Testis (tissue), 3 donors: Measurements from ENCODE around the gene TMEM144. TPM values are rescaled to one million over a fixed set of nuclear protein-coding genes. Genes with fewer than 3 reads are reported as not detected.
A peak's percentile ranks its signal among the peaks of the same experiment; 100 is the strongest.

Experiments
- DNase-seq: peaks from one replicate; pipeline ENCODE4 v3.0.0-alpha.2; 2019
- H3K27ac ChIP-seq, 2 donors: fragments of 200-600 bp; sonication (generic); one replicate each; pipeline ENCODE4 v1.5.1; 2019
- H3K27me3 ChIP-seq: fragments of 200-600 bp; sonication (generic); one replicate; pipeline ENCODE4 v1.5.1; 2019
- H3K36me3 ChIP-seq: fragments of 200-600 bp; sonication (generic); one replicate; pipeline ENCODE4 v1.5.1; 2017; ENCODE audit warnings: low read depth; ENCODE audit errors: missing control alignments
- H3K4me1 ChIP-seq: fragments of 200-600 bp; sonication (generic); one replicate; pipeline ENCODE4 v1.5.1; 2019
- H3K4me3 ChIP-seq, 2 donors: fragments of 200-600 bp; sonication (generic); one replicate each; pipeline ENCODE4 v1.5.1; 2017 to 2019
- H3K9me3 ChIP-seq: fragments of 200-600 bp; sonication (generic); one replicate; pipeline ENCODE4 v1.5.1; 2017
- POLR2A ChIP-seq: fragments of 450-650 bp; IDR thresholded peaks from one replicate; pipeline ENCODE4 v1.6.1; 2017; ENCODE audit warnings: antibody characterized with exemption, mild to moderate bottlenecking, moderate library complexity
- WGBS, 2 donors: methylation state at CpG; one replicate each; pipeline ENCODE4 v1.1.5; 2018; 5-methylcytosine and 5-hydroxymethylcytosine counted together
- intact Hi-C: fragments of 100-400 bp; cut with DNase I; formaldehyde crosslinking; loops from one replicate; pipeline ENCODE4 v1.15.1; 2023; ENCODE audit warnings: low total_unique reads
- polyA plus RNA-seq: library from polyadenylated mRNA; stranded (reverse); fragments of 350-450 nt; fragmentation: Illumina TruSeq; extraction: RNeasy Lipid Tissue Mini Kit (QIAGEN cat#74804); gene quantifications from one replicate; pipeline ENCODE4 v1.2.3, GENCODE V29; 2014; ENCODE audit warnings: low read depth, low replicate concordance; ENCODE audit not compliant: insufficient read depth
- total RNA-seq, 2 donors: library from RNA; depleted of rRNA; stranded (reverse); fragments of >200 nt; gene quantifications; one replicate each; pipeline ENCODE4 v1.2.3, GENCODE V29; 2016
- TF ChIP-seq, protein P1 (sequence below), 3 experiments: fragments of 450-650 bp in 2 of 3; fragments of 200-600 bp in 1 of 3; sonication (generic) in 1 of 3; IDR thresholded peaks; one replicate each; pipeline ENCODE4 v1.5.1; 2016 to 2019; ENCODE audit warnings: antibody characterized with exemption in 3 of 3, mild to moderate bottlenecking in 2 of 3, moderate library complexity in 1 of 3

Gene TMEM144
- total and polyA plus RNA-seq, 3 donors from 2014 or later = 24.2 to 45.4 (median 44.6) TPM

DNA sequence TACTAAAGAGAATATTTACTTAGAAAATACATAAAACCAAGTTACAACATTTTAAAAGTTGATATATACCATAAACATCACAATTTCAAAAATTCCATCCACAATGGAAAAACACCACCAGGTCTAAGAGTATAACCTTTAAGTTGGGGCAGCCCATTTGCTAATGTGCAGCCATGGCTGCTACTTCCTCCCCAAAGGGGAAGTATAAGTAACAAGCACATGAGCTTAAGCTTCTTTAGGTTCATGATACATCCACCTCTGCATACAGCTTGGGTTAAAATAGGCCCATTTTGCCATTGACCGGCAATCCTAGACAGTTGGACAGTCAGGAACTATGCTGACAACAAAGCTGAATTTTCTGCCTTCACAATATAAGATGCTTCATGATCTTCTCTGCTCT lies 20.9 kb upstream of the TMEM144 start:
- Histone ChIP-seq H3K4me3 (no peak overlapping the region), H3K27ac (no peak overlapping the region), H3K9me3 (no peaks in the 10 kb centered on the region), H3K27me3 (no peaks in the 10 kb centered on the region), H3K4me1 (no peaks in the 10 kb centered on the region), H3K36me3 (no peaks in the 10 kb centered on the region)
- intact Hi-C loops = no loop called here
- no peak for DNase-seq
- TF ChIP-seq, protein P1, sequence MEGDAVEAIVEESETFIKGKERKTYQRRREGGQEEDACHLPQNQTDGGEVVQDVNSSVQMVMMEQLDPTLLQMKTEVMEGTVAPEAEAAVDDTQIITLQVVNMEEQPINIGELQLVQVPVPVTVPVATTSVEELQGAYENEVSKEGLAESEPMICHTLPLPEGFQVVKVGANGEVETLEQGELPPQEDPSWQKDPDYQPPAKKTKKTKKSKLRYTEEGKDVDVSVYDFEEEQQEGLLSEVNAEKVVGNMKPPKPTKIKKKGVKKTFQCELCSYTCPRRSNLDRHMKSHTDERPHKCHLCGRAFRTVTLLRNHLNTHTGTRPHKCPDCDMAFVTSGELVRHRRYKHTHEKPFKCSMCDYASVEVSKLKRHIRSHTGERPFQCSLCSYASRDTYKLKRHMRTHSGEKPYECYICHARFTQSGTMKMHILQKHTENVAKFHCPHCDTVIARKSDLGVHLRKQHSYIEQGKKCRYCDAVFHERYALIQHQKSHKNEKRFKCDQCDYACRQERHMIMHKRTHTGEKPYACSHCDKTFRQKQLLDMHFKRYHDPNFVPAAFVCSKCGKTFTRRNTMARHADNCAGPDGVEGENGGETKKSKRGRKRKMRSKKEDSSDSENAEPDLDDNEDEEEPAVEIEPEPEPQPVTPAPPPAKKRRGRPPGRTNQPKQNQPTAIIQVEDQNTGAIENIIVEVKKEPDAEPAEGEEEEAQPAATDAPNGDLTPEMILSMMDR (IDR thresholded peaks at IDR 0.05) = no peak
- no peak for TF ChIP-seq POLR2A
- WGBS, 2 donors = 94 to 100% methylated on average over 1 of the region's 1 CpG

- no peaks in the 10 kb centered on the region for H3K27me3 ChIP-seq
- no peaks in the 10 kb centered on the region for H3K4me1 ChIP-seq
- 93% methylated on average over 2 of the region's 2 CpGs for whole genome bisulfite sequencing, 2 donors
- H3K27ac ChIP-seq = no peak overlapping the region
- no peaks in the 10 kb centered on the region for H3K36me3 ChIP-seq
- no peak overlapping the region for H3K4me3 ChIP-seq
- no peak for DNase-seq
- TF ChIP-seq, protein P1 (IDR thresholded peaks at IDR 0.05) = no peak
- TF ChIP-seq POLR2A = no peak
- H3K9me3 ChIP-seq = no peaks in the 10 kb centered on the region
- intact Hi-C loops = no loop called here
These were observed 19.6 kb upstream of the TMEM144 start for GRCh38 chr4:158190718-158191117.

- intact Hi-C loops = no loop called here
- WGBS, 2 donors = 89 to 94% methylated on average over 5 of the region's 5 CpGs
- no peak for TF ChIP-seq POLR2A
- TF ChIP-seq, protein P1 (IDR thresholded peaks at IDR 0.05) = no peak
- no peak overlapping the region for H3K4me3 ChIP-seq
- no peaks in the 10 kb centered on the region for H3K4me1 ChIP-seq
- no peaks in the 10 kb centered on the region for H3K9me3 ChIP-seq
- H3K27ac ChIP-seq = no peak overlapping the region
- DNase-seq = no peak
- no peaks in the 10 kb centered on the region for H3K36me3 ChIP-seq
- no peaks in the 10 kb centered on the region for H3K27me3 ChIP-seq
These were observed 17.7 kb upstream of the TMEM144 start for GRCh38 chr4:158192439-158193158.

DNA sequence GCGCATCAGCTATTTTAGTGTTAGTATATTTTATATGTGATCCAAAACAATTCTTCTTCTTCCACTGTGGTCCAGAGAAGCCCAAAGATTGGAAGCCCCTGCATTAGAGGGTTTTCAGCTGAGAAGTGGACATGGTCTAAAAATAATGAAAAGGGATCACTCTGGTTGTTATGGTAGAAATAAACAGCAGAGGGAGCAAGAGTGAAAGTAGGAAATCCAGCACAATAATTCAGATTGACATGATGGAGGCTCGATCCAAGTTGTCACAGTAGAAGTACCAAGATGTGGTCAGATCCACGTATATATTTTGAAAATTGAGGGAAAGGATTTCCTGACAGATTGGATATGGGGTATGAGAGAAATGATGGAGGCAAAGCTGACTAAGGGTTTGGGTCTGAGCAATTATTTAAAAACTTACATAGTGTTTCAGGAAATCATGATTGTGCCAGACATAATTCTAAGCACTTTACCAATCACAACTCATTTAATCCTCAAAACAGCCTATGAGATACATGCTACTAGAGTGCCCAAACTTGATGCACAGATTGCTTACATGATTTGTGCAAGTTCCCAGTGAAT lies 17.0 kb upstream of the TMEM144 start:
- no peak for TF ChIP-seq POLR2A
- TF ChIP-seq, protein P1 (IDR thresholded peaks at IDR 0.05) = peak; percentile 20 to 52 (median 38)
- Histone ChIP-seq H3K4me1 (no peaks in the 10 kb centered on the region), H3K27ac (no peak overlapping the region), H3K9me3 (no peaks in the 10 kb centered on the region), H3K4me3 (no peak overlapping the region), H3K36me3 (peaks cover under 1% of the 10 kb centered on the region), H3K27me3 (no peaks in the 10 kb centered on the region)
- intact Hi-C loops = no loop called here
- 56 to 59% methylated on average over 3 of the region's 3 CpGs for WGBS, 2 donors
- no peak for DNase-seq

DNA sequence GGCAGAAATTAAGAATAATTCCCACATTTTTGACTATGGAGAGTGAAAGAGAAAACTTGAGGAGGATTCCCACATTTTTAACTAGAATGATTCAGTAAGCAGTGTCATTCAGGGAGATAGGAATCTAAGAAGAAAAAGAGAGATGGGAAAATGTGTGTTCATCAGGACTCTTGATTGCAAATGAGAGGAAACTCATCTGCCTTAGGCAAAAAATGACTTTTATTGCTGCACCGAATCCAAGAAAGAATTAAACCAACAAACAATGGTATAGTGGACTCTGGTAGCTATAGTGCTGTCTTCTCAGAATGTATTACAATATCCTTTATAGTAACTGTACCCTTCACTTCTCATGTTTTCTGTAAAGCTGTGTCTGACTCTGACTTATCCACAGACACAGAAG lies 15.0 kb upstream of the TMEM144 start:
- peaks cover 2% of the 10 kb centered on the region for H3K36me3 ChIP-seq
- DNase-seq = no peak
- TF ChIP-seq POLR2A = no peak
- TF ChIP-seq, protein P1 (IDR thresholded peaks at IDR 0.05) = no peak
- no peaks in the 10 kb centered on the region for H3K4me1 ChIP-seq
- H3K9me3 ChIP-seq = no peaks in the 10 kb centered on the region
- intact Hi-C loops = no loop called here
- WGBS, 2 donors = 82 to 86% methylated on average over 1 of the region's 1 CpG
- no peak overlapping the region for H3K27ac ChIP-seq
- no peak overlapping the region for H3K4me3 ChIP-seq
- no peaks in the 10 kb centered on the region for H3K27me3 ChIP-seq
